ENCODE measurements around the gene C19orf47. TPM values are rescaled to one million over a fixed set of nuclear protein-coding genes. Genes with fewer than 3 reads are reported as not detected.
"Not testable (repeated sequence)": the region's sequence is repeated elsewhere in the genome, so short reads cannot be mapped to it uniquely, and the experiment has no call there.

The C19orf47 gene
- total RNA-seq, 4 donors from 2014 or later, result 7.6 to 11.9 (median 8.3) TPM

DNA sequence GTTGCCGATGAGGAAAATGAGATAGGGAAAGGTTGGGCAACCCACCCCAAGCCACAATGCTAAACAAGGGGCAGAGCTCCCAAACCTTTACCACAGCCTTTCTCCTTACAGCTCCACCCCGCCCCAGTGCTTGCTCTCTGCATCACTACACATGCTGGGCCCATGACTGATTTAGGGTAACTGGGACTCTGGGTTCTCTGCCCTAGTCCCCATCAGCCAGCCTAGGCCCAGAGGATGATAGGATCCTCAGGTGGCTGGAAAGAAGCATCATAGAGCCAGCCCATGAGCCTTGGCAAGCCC lies 11.6 kb downstream of the C19orf47 start:
- DNase-seq (ENCODE audit: low spot score), result no peak
- TF ChIP-seq, protein P1, sequence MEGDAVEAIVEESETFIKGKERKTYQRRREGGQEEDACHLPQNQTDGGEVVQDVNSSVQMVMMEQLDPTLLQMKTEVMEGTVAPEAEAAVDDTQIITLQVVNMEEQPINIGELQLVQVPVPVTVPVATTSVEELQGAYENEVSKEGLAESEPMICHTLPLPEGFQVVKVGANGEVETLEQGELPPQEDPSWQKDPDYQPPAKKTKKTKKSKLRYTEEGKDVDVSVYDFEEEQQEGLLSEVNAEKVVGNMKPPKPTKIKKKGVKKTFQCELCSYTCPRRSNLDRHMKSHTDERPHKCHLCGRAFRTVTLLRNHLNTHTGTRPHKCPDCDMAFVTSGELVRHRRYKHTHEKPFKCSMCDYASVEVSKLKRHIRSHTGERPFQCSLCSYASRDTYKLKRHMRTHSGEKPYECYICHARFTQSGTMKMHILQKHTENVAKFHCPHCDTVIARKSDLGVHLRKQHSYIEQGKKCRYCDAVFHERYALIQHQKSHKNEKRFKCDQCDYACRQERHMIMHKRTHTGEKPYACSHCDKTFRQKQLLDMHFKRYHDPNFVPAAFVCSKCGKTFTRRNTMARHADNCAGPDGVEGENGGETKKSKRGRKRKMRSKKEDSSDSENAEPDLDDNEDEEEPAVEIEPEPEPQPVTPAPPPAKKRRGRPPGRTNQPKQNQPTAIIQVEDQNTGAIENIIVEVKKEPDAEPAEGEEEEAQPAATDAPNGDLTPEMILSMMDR (IDR thresholded peaks at IDR 0.05), result no peak
- ATAC-seq (ENCODE audit: low FRiP score), result no peak

DNA sequence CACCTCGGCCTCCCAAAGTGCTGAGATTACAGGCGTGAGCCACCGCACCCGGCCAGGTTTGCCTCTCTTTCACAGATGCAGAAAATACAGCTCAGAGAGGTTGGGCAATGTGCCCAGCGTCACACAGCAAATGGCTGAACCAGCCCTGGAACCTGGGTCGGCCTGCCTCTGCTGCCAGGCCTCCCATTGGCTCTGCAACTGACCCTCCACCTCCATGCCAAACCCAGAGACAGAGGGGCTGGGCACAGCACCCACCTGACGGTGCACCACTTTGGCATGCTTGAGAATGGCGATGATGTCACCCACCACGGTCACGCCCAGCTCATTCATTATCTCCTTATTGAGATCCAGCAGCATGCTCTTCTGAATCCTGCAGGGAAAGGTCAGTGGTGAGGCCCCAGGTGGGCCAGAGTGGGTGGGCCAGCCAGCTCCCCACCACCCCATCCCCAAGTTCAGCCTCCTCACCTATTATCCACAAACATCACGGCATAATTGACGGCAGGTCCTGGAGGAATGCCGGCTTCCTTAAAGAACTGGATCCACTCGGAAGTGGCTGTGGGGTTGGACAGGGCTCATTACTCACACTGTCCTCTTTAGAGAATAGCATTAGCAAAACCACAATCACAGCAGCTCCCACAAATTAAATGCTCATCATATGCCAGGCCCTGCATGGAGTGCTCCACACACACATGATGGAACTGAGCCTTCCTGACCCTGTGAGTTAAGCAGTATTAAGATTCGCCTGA lies 12.2 kb downstream of the C19orf47 start:
- TF ChIP-seq, protein P1 (IDR thresholded peaks at IDR 0.05), result no peak
- DNase-seq (ENCODE audit: low spot score) (no peak), ATAC-seq (ENCODE audit: low FRiP score) (no peak)

DNA sequence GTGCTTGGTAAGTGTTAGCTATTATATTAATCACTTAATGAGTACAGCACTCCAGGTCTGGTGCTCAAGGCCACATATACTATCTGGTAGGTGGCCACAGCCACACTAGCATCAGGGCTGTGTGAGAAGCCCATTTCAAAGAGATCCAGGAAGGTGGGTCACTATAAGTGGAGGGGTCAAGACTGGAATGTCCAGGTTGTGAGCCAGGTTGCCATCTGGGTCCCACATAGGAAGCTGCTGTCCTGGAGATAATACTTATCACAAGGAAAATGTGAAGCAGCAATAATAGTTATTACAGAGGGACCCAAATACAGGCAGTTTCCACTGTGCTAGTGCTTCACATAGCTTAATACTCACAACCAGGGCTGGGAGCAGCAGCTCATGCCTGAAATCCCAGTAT lies 13.1 kb downstream of the C19orf47 start:
- ATAC-seq (ENCODE audit: low FRiP score) (no peak), DNase-seq (ENCODE audit: low spot score) (no peak)
- TF ChIP-seq, protein P1 (IDR thresholded peaks at IDR 0.05), result no peak

DNA sequence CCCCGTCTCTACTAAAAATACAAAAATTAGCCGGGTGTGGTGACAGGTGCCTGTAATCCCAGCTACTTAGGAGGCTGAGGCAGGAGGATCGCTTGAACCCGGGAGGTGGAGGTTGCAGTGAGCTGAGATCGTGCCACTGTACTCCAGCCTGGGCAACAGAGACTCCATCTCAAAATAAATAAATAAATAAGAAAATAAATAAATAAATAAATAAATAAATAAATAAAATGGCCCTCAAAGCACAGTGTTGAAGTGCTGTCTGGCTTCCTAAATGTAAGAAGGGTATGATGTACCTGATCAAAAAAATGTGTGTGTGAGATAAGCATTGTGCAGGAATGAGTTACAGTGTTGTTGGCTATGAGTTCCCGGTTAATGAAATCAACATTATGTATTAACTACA lies 15.1 kb downstream of the C19orf47 start:
- DNase-seq (ENCODE audit: low spot score); ATAC-seq (ENCODE audit: low FRiP score): not testable (repeated sequence)

DNA sequence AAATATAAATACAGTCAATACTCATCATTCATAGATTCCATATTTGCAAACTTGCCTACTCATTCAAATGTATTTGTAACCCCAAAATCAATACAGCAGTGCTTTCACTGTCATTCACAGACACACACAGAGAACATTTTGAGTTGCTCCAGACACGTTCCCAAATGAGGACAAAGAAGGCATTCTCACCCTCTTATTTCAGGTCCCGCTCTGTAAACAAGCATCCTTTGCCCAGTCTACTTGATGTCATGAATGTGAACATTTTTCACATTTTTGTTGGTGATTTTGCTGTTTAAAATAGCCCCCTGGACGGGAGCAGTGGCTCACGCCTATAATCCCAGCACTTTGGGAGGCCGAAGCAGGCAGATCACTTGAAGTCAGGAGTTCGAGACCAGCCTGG lies 15.5 kb downstream of the C19orf47 start:
- TF ChIP-seq, protein P1 (IDR thresholded peaks at IDR 0.05), result no peak
- no peak for ATAC-seq (ENCODE audit: low FRiP score)

DNA sequence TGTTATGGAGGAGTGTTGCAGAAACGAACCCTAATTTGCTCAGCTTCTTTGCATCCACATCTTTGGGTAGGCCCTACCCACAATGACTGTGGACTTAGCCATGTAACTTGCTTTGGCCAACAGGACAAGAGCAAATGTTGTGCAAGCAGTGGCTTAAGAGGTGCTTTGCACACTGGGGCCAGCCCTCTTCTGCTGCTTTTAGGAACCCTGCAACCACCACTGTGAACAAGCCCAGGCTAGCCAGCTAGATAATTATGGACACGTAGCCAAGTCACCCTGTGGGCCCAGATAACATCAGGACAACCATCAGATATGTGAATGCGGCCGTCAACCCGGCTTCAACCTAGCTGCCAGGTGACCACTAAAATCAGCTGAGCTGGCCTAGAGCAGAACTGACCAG lies 17.1 kb downstream of the C19orf47 start:
- TF ChIP-seq, protein P1 (IDR thresholded peaks at IDR 0.05), result no peak
- no peak for DNase-seq (ENCODE audit: low spot score)
- ATAC-seq (ENCODE audit: low FRiP score), result no peak

More for the DNA sequence above, 15.5 kb downstream of the C19orf47 start:
- no peak for DNase-seq (ENCODE audit: low spot score)

DNA sequence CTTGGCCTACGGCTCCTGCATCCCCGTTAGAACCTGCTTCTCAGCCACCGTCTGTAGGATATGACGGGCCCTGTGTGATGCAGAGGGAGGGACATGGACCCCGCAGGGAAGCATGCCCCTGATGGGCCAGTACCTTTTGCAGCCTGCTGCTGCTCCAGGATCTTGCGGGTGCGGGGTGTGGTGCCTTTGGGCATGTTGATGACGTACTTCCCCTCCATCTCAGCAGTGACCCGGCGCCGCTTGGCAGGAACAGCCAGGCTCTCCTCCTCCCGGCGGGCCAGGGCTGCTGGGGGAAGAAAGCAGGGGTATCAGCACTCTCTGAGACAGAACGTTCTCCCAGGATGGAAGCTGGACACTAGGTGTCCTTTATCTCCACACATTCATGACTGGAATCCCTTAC lies 22.0 kb downstream of the C19orf47 start:
- TF ChIP-seq, protein P1 (IDR thresholded peaks at IDR 0.05), result no peak
- DNase-seq (ENCODE audit: low spot score) (no peak), ATAC-seq (ENCODE audit: low FRiP score) (no peak)

Data from omental fat pad (tissue), 4 donors.